Uterus (tissue), 2 donors: ENCODE results near the gene PTPN11.

Experiments used
- CTCF ChIP-seq, 4 experiments: fragments of 200-600 bp in 2 of 4; fragments of 450-650 bp in 2 of 4; sonication (generic) in 2 of 4; IDR thresholded peaks; one replicate each; pipeline ENCODE4 v1.5.1; 2016 to 2019; ENCODE audit warnings: antibody characterized with exemption in 4 of 4, mild to moderate bottlenecking in 2 of 4, moderate library complexity in 1 of 4
- POLR2A ChIP-seq, 2 donors: fragments of 450-650 bp; IDR thresholded peaks; one replicate each; pipeline ENCODE4 v1.6.1; 2016; ENCODE audit warnings: antibody characterized with exemption in 2 of 2, mild to moderate bottlenecking in 1 of 2, moderate library complexity in 1 of 2

- no peak for TF ChIP-seq CTCF (IDR thresholded peaks at IDR 0.05)
- TF ChIP-seq POLR2A (IDR thresholded peaks at IDR 0.05), result no peak
Observed at GRCh38 chr12:112551681-112552080, 132.9 kb downstream of the PTPN11 start.
